SK-N-MC (cell line): Measurements from ENCODE around the gene ADGRL3.

ENCODE experiments used
- DNase-seq: peaks from one replicate; pipeline ENCODE4 v3.0.0-alpha.2; 2011; ENCODE audit warnings: low read depth, low spot score
- H3K27ac ChIP-seq: fragments of 200-600 bp; sonication (generic); 2 replicates; pipeline ENCODE4 v1.5.1; 2016; ENCODE audit warnings: mixed run types
- H3K36me3 ChIP-seq: fragments of 200-600 bp; sonication (generic); 2 replicates; pipeline ENCODE4 v1.6.1; 2017; ENCODE audit warnings: antibody characterized with exemption, low read length, mixed read lengths; ENCODE audit not compliant: insufficient read depth
- H3K4me3 ChIP-seq: fragments of 200-600 bp; sonication (generic); 2 replicates; pipeline ENCODE4 v1.5.1; 2016
- H3K9ac ChIP-seq: fragments of 200-600 bp; sonication (generic); 2 replicates; pipeline ENCODE4 v1.8.0; 2017; ENCODE audit warnings: mixed run types, mixed read lengths; ENCODE audit not compliant: insufficient read length
- H3K9me3 ChIP-seq: fragments of 200-600 bp; sonication (generic); 2 replicates; pipeline ENCODE4 v1.6.1; 2017; ENCODE audit warnings: low read depth, mild to moderate bottlenecking, antibody characterized with exemption, low read length, moderate library complexity, mixed read lengths
- EZH2 ChIP-seq: fragments of 200-600 bp; sonication (generic); IDR thresholded peaks from one replicate; pipeline ENCODE4 v1.6.1; 2017; ENCODE audit warnings: antibody characterized with exemption
- FOXP2 ChIP-seq: optimal IDR thresholded peaks from 2 replicates; pipeline ENCODE3; 2011; ENCODE audit warnings: mild to moderate bottlenecking, moderate library complexity; ENCODE audit not compliant: insufficient read depth; ENCODE audit errors: extremely low read length, control extremely low read depth
- POLR2AphosphoS5 ChIP-seq: IDR thresholded peaks from 2 replicates; pipeline ENCODE4 v1.6.1; 2012; ENCODE audit warnings: mild to moderate bottlenecking, low read depth, low read length, borderline replicate concordance

The ADGRL3 gene

GRCh38 chr4:61511716-61512488 lies 311.8 kb downstream of the ADGRL3 start:
- no peaks in the 10 kb centered on the region for H3K9me3 ChIP-seq
- TF ChIP-seq EZH2: no peak
- no peak for TF ChIP-seq FOXP2
- TF ChIP-seq POLR2AphosphoS5: no peak
- DNase-seq: no peak
- H3K4me3 ChIP-seq: no peak overlapping the region
- H3K9ac ChIP-seq: no peak overlapping the region
- H3K27ac ChIP-seq: no peak overlapping the region
- no peaks in the 10 kb centered on the region for H3K36me3 ChIP-seq

- no peak for DNase-seq
- no peak overlapping the region for H3K4me3 ChIP-seq
- H3K9me3 ChIP-seq: no peaks in the 10 kb centered on the region
- H3K27ac ChIP-seq: no peak overlapping the region
- TF ChIP-seq EZH2: no peak
- no peak for TF ChIP-seq POLR2AphosphoS5
- no peak overlapping the region for H3K9ac ChIP-seq
- no peaks in the 10 kb centered on the region for H3K36me3 ChIP-seq
Measured at GRCh38 chr4:61514991-61515390, 314.9 kb downstream of the ADGRL3 start.

- no peak overlapping the region for H3K27ac ChIP-seq
Measured at GRCh38 chr4:61517144-61517543, 317.0 kb downstream of the ADGRL3 start.

GRCh38 chr4:61520166-61520565 lies 320.0 kb downstream of the ADGRL3 start:
- no peak for TF ChIP-seq EZH2
- TF ChIP-seq FOXP2: no peak
- TF ChIP-seq POLR2AphosphoS5: no peak
- no peak overlapping the region for H3K27ac ChIP-seq
- no peak for DNase-seq
- no peak overlapping the region for H3K9ac ChIP-seq
- no peaks in the 10 kb centered on the region for H3K36me3 ChIP-seq
- H3K9me3 ChIP-seq: no peaks in the 10 kb centered on the region
- no peak overlapping the region for H3K4me3 ChIP-seq

More at GRCh38 chr4:61517144-61517543, 317.0 kb downstream of the ADGRL3 start:
- Histone ChIP-seq H3K4me3 (no peak overlapping the region), H3K9ac (no peak overlapping the region), H3K36me3 (no peaks in the 10 kb centered on the region), H3K9me3 (no peaks in the 10 kb centered on the region)
- no peak for TF ChIP-seq EZH2
- TF ChIP-seq POLR2AphosphoS5: no peak
- no peak for TF ChIP-seq FOXP2
- DNase-seq: no peak

- Histone ChIP-seq H3K36me3 (no peaks in the 10 kb centered on the region), H3K9me3 (no peaks in the 10 kb centered on the region), H3K27ac (no peak overlapping the region), H3K4me3 (no peak overlapping the region), H3K9ac (no peak overlapping the region)
- TF ChIP-seq EZH2 (no peak), POLR2AphosphoS5 (no peak), FOXP2 (no peak)
- DNase-seq: no peak
Measured at GRCh38 chr4:61520681-61521160, 320.6 kb downstream of the ADGRL3 start.

- no peak for TF ChIP-seq EZH2
- TF ChIP-seq POLR2AphosphoS5: no peak
- no peak for TF ChIP-seq FOXP2
- DNase-seq: no peak
- Histone ChIP-seq H3K9me3 (no peaks in the 10 kb centered on the region), H3K27ac (no peak overlapping the region), H3K9ac (no peak overlapping the region), H3K36me3 (no peaks in the 10 kb centered on the region), H3K4me3 (no peak overlapping the region)
Measured at GRCh38 chr4:61521451-61521850, 321.3 kb downstream of the ADGRL3 start.

- DNase-seq: no peak
Measured at GRCh38 chr4:61522312-61522711, 322.2 kb downstream of the ADGRL3 start.

GRCh38 chr4:61527888-61528287 lies 327.8 kb downstream of the ADGRL3 start:
- no peak for DNase-seq
- no peaks in the 10 kb centered on the region for H3K9me3 ChIP-seq
- H3K27ac ChIP-seq: no peak overlapping the region
- no peak overlapping the region for H3K4me3 ChIP-seq
- TF ChIP-seq EZH2 (no peak), POLR2AphosphoS5 (no peak), FOXP2 (no peak)
- no peaks in the 10 kb centered on the region for H3K36me3 ChIP-seq
- H3K9ac ChIP-seq: no peak overlapping the region

More at GRCh38 chr4:61522312-61522711, 322.2 kb downstream of the ADGRL3 start:
- TF ChIP-seq EZH2 (no peak), POLR2AphosphoS5 (no peak), FOXP2 (no peak)
- H3K9me3 ChIP-seq: no peaks in the 10 kb centered on the region
- H3K36me3 ChIP-seq: no peaks in the 10 kb centered on the region
- no peak overlapping the region for H3K4me3 ChIP-seq
- H3K9ac ChIP-seq: no peak overlapping the region
- no peak overlapping the region for H3K27ac ChIP-seq
